ENCODE measurements around the gene MAP1B. TPM values are rescaled to one million over a fixed set of nuclear protein-coding genes. Genes with fewer than 3 reads are reported as not detected.

The MAP1B gene
- total RNA-seq, 1 donor from 2014 or later: 1,059 TPM

DNA sequence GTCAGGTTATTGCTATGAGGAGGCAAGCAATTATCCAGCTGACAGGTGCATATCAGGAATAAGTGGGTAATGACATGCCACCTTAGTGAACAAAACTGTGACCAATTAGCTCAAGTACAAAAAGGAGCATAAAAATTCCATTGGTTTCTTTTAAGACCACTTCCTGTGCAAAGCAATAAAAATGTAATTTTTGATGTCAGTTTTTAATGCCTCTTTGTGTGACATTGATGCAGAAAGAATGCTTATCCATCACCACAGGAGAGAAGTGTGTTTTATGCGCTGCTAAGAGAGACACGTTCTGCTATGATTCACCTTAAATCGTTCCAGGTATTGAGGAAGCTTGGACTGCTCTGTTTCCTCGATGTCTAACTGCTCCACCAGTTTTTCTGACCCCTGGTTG, 116.1 kb downstream of the MAP1B start:
- Histone ChIP-seq H3K4me3 (no peak overlapping the region), H3K27me3 (no peaks in the 10 kb centered on the region), H3K4me1 (no peaks in the 10 kb centered on the region), H3K9me3 (no peaks in the 10 kb centered on the region), H3K27ac (no peak overlapping the region), H3K36me3 (peaks cover 21 to 39% of the 10 kb centered on the region in 2 donors)
- DNase-seq (ENCODE audit: low spot score in 2 of 2): no peak
- TF ChIP-seq, protein P1, sequence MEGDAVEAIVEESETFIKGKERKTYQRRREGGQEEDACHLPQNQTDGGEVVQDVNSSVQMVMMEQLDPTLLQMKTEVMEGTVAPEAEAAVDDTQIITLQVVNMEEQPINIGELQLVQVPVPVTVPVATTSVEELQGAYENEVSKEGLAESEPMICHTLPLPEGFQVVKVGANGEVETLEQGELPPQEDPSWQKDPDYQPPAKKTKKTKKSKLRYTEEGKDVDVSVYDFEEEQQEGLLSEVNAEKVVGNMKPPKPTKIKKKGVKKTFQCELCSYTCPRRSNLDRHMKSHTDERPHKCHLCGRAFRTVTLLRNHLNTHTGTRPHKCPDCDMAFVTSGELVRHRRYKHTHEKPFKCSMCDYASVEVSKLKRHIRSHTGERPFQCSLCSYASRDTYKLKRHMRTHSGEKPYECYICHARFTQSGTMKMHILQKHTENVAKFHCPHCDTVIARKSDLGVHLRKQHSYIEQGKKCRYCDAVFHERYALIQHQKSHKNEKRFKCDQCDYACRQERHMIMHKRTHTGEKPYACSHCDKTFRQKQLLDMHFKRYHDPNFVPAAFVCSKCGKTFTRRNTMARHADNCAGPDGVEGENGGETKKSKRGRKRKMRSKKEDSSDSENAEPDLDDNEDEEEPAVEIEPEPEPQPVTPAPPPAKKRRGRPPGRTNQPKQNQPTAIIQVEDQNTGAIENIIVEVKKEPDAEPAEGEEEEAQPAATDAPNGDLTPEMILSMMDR (IDR thresholded peaks at IDR 0.05): no peak
- intact Hi-C loops (cut with DNase I): no loop called here

DNA sequence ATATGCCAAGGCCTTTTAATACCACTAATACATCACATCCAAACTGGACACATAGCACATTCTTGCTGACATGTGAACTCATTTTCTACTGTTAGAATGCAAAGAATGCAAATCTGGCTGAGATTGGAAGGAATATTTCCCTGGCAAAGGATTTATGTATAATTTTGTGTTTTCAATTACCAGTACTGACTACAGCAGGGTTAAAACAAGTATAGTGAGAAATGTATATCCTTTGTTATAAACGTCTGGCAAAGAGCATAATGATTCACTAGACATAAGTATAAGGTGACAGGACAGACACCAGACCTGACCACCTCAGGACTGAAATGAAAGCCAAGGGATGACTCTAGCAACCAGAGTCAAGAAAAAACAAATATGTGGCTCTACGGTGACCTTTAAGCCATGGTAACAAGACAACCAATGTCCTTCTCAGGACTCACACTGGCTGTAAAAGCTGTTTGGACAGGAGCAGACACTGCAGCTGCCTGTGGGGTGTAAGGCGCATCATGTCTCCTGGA, 117.7 kb downstream of the MAP1B start:
- no peak overlapping the region for H3K27ac ChIP-seq
- H3K9me3 ChIP-seq: no peaks in the 10 kb centered on the region
- H3K27me3 ChIP-seq: no peaks in the 10 kb centered on the region
- TF ChIP-seq, protein P1 (IDR thresholded peaks at IDR 0.05): no peak
- H3K4me3 ChIP-seq: no peak overlapping the region
- H3K4me1 ChIP-seq: no peaks in the 10 kb centered on the region
- intact Hi-C loops (cut with DNase I): no loop called here
- DNase-seq (ENCODE audit: low spot score in 2 of 2): no peak
- peaks cover 17 to 24% of the 10 kb centered on the region in 2 donors for H3K36me3 ChIP-seq

DNA sequence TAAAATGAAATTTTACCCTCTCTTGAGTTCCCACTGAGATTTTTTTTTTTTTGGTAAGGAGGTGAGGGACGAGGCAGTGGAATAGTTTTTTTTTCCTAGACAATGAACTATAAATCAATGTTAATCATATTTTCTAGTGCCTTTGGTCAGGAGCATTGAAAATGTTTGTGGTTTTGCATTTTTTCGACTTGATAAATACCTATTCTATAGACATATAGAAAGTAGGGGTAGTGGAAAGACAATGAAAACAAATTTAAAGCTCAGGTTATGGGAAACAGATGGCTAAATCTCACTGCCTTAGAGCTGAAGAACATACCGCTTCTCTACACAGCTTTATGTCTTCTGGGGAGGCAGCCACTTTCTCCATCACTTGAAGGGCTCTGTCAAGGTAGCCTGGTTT, 118.5 kb downstream of the MAP1B start:
- H3K4me3 ChIP-seq: no peak overlapping the region
- DNase-seq (ENCODE audit: low spot score in 2 of 2): no peak
- H3K27ac ChIP-seq: no peak overlapping the region
- intact Hi-C loops (cut with DNase I): no loop called here
- TF ChIP-seq, protein P1 (IDR thresholded peaks at IDR 0.05): no peak
- H3K36me3 ChIP-seq: peaks cover 10 to 16% of the 10 kb centered on the region in 2 donors
- no peaks in the 10 kb centered on the region for H3K27me3 ChIP-seq
- no peaks in the 10 kb centered on the region for H3K9me3 ChIP-seq
- H3K4me1 ChIP-seq: no peaks in the 10 kb centered on the region

DNA sequence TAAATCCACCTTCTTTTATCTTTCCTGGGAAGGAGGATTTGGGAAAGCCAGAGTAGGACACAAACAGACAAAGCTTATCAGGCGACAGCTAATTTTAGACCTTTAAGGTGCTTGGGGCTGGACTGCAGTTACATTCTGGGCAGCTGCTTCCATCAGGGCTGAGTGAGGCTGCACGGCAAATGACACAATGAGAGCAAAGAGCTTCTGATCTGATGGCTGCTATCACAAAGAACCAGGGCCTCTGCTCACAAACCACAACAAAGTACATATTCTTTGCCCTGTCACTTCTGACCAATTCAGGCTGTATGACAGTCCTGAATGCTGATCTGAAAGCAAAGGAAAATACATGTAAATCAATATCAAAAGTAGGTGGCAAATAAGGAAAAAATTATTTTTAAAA, 119.7 kb downstream of the MAP1B start:
- intact Hi-C loops (cut with DNase I): no loop called here
- Histone ChIP-seq H3K9me3 (no peaks in the 10 kb centered on the region), H3K4me3 (no peak overlapping the region), H3K4me1 (no peaks in the 10 kb centered on the region), H3K27me3 (no peaks in the 10 kb centered on the region), H3K36me3 (peaks cover 7 to 15% of the 10 kb centered on the region in 2 donors), H3K27ac (no peak overlapping the region)
- DNase-seq (ENCODE audit: low spot score in 2 of 2): no peak
- TF ChIP-seq, protein P1 (IDR thresholded peaks at IDR 0.05): no peak

DNA sequence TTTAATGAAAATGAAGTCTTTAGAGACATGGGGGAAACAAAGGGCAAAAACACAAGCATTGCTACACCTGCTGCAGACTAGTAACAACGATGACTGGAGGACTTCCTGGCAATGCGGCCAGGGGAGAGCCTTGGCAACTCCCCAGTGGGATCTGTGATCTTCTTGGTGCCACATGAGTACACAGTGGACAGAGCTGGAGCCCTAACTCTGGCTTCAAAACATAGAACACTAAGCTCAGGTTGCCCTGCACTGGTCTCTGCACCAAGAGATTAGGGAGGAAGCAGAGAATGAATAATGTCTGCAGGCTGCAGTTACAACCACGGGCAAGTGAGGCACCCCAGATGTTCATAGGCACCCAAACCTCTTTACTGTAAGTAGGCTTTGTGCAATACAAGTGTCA, 121.7 kb downstream of the MAP1B start:
- no peak for DNase-seq (ENCODE audit: low spot score in 2 of 2)
- peaks cover 0 to 5% of the 10 kb centered on the region in 2 donors for H3K36me3 ChIP-seq
- peaks cover 0 to 11% of the 10 kb centered on the region in 2 donors for H3K4me1 ChIP-seq
- H3K4me3 ChIP-seq: no peak overlapping the region
- TF ChIP-seq, protein P1 (IDR thresholded peaks at IDR 0.05): no peak
- intact Hi-C loops (cut with DNase I): no loop called here
- no peaks in the 10 kb centered on the region for H3K9me3 ChIP-seq
- no peaks in the 10 kb centered on the region for H3K27me3 ChIP-seq
- no peak overlapping the region for H3K27ac ChIP-seq
